Calu3 (cell line): ENCODE measurements around the gene GBA3. TPM values are rescaled to one million over a fixed set of nuclear protein-coding genes. Genes with fewer than 3 reads are reported as not detected.

ENCODE experiments used
- BruUV-seq: library from RNA; stranded (reverse); fragments of 400-500 nt; replicated peaks from 2 replicates; lab custom pipeline; 2021; lab: Mats Ljungman, UMichigan
- CTCF ChIA-PET: fragments of 300-600 bp; sonication (Branson Sonifier 250); formaldehyde crosslinking; loops from one replicate; lab custom pipeline; 2022; ENCODE audit warnings: antibody characterized with exemption; lab: Charles Lee
- DNase-seq: peaks from one replicate; pipeline ENCODE4 v3.0.0; 2022
- H3K27ac Mint-ChIP-seq: one replicate; pipeline ENCODE4 v1.8.0; 2022; ENCODE audit warnings: mixed read lengths; ENCODE audit not compliant: unreplicated experiment
- H3K27me3 Mint-ChIP-seq: one replicate; pipeline ENCODE4 v1.8.0; 2022; ENCODE audit warnings: mixed read lengths; ENCODE audit not compliant: unreplicated experiment
- H3K36me3 Mint-ChIP-seq: one replicate; pipeline ENCODE4 v1.8.0; 2022; ENCODE audit warnings: mild to moderate bottlenecking, moderate library complexity, mixed read lengths; ENCODE audit not compliant: insufficient read depth, unreplicated experiment
- H3K4me1 Mint-ChIP-seq: one replicate; pipeline ENCODE4 v1.8.0; 2022; ENCODE audit warnings: mild to moderate bottlenecking, low read depth, mixed read lengths; ENCODE audit not compliant: unreplicated experiment
- H3K4me3 Mint-ChIP-seq: one replicate; pipeline ENCODE4 v1.8.0; 2022; ENCODE audit warnings: mild to moderate bottlenecking, low read depth, moderate library complexity, mixed read lengths; ENCODE audit not compliant: unreplicated experiment
- H3K9me3 Mint-ChIP-seq: one replicate; pipeline ENCODE4 v1.8.0; 2022; ENCODE audit warnings: low read depth, mixed read lengths; ENCODE audit not compliant: unreplicated experiment
- CTCF ChIP-seq: fragments of 200-600 bp; IDR thresholded peaks from one replicate; pipeline ENCODE4 v1.8.0; 2022; ENCODE audit warnings: antibody characterized with exemption; ENCODE audit not compliant: unreplicated experiment
- intact Hi-C: fragments of 100-400 bp; cut with micrococcal nuclease; formaldehyde crosslinking; loops from one replicate; pipeline ENCODE4 v1.10.0; 2022; ENCODE audit not compliant: unreplicated experiment
- total RNA-seq: library from RNA; stranded (reverse); gene quantifications from 2 replicates; pipeline ENCODE4 v1.2.3, GENCODE V29; 2022

Gene GBA3
- total RNA-seq, 1 experiment from 2014 or later, result 0.21 TPM

- no peak overlapping the region for H3K27ac Mint-ChIP-seq
- H3K4me3 Mint-ChIP-seq, result no peak overlapping the region
- no peaks in the 10 kb centered on the region for H3K27me3 Mint-ChIP-seq
- no peaks in the 10 kb centered on the region for H3K9me3 Mint-ChIP-seq
- H3K36me3 Mint-ChIP-seq, result no peaks in the 10 kb centered on the region
- no peaks in the 10 kb centered on the region for H3K4me1 Mint-ChIP-seq
- intact Hi-C loops, result no loop called here
- no peak for DNase-seq
- no peak for TF ChIP-seq CTCF
- CTCF ChIA-PET, result no interaction called here
- no TSS peak for BruUV-seq
Observed at GRCh38 chr4:22754116-22754515, 61.4 kb downstream of the GBA3 start.

GRCh38 chr4:22762548-22762947, 69.8 kb downstream of the GBA3 start:
- Mint-ChIP-seq H3K4me1 (no peaks in the 10 kb centered on the region), H3K4me3 (no peak overlapping the region), H3K27ac (no peak overlapping the region), H3K27me3 (no peaks in the 10 kb centered on the region), H3K9me3 (no peaks in the 10 kb centered on the region), H3K36me3 (no peaks in the 10 kb centered on the region)
- intact Hi-C loops, result no loop called here
- TF ChIP-seq CTCF, result no peak
- CTCF ChIA-PET, result no interaction called here
- BruUV-seq, result no TSS peak
- DNase-seq, result no peak

GRCh38 chr4:22764183-22764582, 71.4 kb downstream of the GBA3 start:
- H3K4me3 Mint-ChIP-seq, result no peak overlapping the region
- intact Hi-C loops, result no loop called here
- CTCF ChIA-PET, result no interaction called here
- BruUV-seq, result no TSS peak
- no peaks in the 10 kb centered on the region for H3K36me3 Mint-ChIP-seq
- no peaks in the 10 kb centered on the region for H3K4me1 Mint-ChIP-seq
- DNase-seq, result no peak
- no peaks in the 10 kb centered on the region for H3K9me3 Mint-ChIP-seq
- no peaks in the 10 kb centered on the region for H3K27me3 Mint-ChIP-seq
- TF ChIP-seq CTCF, result no peak
- no peak overlapping the region for H3K27ac Mint-ChIP-seq

DNA sequence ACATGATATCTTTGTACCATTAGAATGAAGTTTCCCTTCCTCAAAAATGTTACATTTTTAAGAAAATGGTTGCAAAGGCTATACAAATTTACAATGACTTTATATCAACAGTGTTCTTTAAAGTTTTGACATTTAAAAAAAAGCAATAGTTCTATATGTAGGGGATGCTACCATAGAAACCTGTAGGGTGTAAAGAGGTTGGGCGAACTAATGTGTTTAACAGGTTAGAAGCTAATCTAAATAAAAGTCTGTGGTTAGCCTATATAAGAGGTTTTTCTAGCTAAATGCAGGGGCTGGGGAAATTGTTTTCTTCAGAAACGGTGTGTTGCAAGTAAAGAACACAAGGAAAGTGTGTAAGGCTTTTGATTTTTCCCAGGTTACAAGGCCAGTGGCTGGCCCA, 73.3 kb downstream of the GBA3 start:
- Mint-ChIP-seq H3K36me3 (no peaks in the 10 kb centered on the region), H3K27me3 (no peaks in the 10 kb centered on the region), H3K9me3 (no peaks in the 10 kb centered on the region), H3K4me3 (no peak overlapping the region), H3K4me1 (no peaks in the 10 kb centered on the region), H3K27ac (no peak overlapping the region)
- no peak for TF ChIP-seq CTCF
- DNase-seq, result no peak
- intact Hi-C loops, result no loop called here
- CTCF ChIA-PET, result no interaction called here
- no TSS peak for BruUV-seq
